ENCODE results near the gene PRDM16.

Gene PRDM16

DNA sequence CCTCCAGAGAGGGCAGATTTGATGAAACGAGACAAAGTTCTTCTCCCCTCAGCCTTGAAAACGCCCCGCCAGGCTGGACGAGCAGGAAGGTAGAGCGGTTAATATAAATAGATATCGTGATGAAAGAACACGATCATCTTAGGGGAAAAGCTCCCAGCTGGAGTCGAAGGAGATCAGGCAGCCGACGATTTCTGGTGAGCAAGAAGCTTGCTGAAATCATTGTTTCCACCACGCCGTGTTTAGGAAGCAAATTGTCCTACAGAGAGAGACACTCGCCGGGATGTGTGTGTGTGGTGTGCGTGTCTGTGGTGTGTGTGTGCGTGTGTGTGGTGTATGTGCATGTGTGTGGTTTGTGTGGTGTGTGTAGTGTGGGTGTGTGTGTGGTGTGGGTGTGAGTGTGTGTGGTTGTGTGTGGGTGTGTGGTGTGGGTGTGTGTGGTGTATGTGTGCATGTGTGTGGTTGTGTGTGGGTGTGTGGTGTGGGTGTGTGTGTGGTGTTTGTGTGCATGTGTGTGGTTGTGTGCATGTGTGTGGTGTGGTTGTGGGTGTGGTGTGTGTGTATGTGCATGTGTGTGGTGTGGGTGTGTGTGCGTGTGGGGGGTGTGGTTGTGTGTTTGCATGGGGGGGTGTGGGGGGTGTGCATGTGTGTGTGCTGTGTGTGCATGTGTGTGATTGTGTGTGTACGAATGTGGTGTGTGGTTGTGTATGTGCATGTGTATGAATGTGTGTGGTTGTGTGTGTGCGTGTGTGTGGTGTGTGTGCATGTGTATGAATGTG lies 340.6 kb downstream of the PRDM16 start:
- no peak for DNase-seq

DNA sequence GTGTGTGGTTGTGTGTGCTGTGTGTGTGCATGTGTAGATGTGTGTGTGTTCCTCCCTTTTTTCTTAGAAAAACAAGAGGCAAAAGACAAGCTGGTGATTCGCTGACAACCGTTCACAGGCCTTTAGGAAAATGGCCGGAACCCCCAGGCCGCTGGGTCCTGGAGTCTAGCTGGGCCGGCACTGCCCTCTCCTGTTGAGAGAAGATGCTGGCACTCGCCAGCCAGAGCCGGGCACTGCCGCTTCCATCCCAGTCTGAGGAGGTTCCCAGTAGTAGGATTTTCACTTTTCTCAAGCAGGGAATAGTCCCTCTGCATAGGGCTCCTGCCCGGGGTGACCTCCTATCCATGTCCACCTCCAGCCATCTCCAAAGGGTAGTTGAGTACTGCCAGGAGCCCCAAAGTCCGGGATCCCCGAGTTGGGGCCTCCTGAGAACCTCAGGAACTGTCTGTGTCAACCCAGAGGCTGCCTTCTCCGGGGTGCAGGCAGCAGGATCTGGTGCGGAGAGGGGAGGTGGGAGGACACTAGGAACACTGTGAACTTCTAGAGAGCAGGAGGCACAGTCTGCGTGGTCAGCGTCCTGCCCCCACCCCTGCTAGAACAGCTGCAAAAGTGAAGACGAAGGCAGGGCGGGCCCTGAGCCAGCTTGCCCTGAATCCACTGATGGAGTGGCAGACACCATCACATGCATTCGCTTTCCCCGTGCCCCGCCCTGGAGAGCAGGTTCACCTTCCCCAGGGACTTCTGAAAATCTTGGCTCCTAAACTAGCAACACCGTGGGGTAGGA lies 341.3 kb downstream of the PRDM16 start:
- DNase-seq: peak; percentile 45

DNA sequence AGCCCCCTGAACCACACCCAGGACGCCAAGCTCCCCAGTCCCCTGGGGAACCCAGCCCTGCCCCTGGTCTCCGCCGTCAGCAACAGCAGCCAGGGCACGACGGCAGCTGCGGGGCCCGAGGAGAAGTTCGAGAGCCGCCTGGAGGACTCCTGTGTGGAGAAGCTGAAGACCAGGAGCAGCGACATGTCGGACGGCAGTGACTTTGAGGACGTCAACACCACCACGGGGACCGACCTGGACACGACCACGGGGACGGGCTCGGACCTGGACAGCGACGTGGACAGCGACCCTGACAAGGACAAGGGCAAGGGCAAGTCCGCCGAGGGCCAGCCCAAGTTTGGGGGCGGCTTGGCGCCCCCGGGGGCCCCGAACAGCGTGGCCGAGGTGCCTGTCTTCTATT lies 342.8 kb downstream of the PRDM16 start:
- no peak for DNase-seq

DNA sequence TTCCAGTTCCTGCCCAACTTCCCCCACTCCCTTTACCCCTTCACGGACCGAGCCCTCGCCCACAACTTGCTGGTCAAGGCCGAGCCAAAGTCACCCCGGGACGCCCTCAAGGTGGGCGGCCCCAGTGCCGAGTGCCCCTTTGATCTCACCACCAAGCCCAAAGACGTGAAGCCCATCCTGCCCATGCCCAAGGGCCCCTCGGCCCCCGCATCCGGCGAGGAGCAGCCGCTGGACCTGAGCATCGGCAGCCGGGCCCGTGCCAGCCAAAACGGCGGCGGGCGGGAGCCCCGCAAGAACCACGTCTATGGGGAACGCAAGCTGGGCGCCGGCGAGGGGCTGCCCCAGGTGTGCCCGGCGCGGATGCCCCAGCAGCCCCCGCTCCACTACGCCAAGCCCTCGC lies 343.4 kb downstream of the PRDM16 start:
- no peak for DNase-seq

DNA sequence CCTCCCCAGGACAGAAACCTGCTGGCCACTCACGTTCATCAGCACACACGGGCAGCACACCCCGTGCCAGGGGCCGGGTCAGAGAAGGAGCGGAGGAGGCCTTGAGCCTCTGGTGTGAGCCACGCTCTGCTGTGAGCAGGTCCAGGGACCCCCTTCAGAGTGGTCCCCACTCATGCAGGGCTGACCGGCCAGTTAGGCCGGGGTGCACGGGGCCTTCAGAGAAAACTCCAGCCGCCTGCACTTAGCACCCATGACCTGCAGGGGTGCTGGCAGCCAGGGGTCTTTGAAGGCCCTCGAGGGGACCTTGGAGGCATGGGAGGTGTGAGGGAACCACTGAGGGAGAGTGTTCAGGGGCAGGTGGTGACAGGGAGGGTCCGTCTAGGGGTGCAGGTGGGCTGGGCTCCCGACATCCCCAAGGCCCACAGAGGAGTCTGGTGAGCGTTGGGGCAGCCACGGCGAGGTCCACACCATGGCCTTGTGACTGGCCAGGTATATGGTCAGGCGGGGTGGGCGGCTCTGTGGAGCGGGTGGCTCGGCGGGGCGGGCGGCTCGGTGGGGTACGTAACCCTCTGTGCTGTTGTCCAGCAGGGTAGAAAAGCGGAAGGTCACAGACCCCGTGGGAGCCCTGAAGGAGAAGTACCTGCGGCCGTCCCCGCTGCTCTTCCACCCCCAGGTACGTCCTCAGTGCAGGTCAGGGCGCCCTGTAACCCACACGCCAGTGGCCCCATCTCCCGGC lies 345.1 kb downstream of the PRDM16 start:
- no peak for DNase-seq

DNA sequence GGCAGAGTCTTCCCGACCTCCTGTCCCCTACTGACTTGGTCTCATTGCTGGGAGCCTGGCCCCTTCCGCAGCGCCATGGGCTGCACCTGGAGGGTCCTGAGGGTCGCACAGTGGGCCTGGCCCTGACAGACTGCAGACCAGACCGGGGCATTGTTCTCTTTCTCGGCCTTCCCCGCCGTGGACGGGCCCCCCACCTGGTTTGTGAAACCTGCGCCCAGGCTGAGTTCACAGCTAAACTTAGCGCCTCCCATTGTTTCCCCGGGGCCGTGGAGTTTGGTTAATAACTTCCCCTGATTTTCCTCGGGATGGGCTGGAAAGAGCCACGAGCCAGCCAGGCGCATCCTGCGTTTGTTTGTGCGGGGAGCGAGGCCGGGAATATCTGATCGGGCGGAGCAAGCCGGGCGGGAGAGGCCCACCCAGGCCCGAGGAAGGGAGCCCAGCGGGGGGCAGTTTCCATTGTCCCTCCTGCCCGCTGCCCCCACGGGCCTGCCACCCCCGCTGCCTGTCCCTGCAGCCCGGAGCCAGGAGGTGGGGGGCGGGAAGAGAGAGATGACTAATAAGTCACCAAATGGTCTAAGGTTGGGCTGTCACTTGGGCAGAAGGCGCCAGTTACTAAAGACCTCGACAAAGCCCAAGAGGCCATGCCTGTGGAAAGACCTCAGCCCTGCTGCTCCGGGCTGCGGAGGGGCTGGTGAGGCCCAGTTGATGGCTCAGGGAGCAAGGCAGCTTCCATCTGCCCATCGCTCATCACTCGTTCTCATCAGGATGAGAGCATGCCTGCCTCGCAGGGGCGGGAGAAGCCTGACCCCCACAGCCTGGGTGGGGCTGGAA lies 346.5 kb downstream of the PRDM16 start:
- no peak for DNase-seq

DNA sequence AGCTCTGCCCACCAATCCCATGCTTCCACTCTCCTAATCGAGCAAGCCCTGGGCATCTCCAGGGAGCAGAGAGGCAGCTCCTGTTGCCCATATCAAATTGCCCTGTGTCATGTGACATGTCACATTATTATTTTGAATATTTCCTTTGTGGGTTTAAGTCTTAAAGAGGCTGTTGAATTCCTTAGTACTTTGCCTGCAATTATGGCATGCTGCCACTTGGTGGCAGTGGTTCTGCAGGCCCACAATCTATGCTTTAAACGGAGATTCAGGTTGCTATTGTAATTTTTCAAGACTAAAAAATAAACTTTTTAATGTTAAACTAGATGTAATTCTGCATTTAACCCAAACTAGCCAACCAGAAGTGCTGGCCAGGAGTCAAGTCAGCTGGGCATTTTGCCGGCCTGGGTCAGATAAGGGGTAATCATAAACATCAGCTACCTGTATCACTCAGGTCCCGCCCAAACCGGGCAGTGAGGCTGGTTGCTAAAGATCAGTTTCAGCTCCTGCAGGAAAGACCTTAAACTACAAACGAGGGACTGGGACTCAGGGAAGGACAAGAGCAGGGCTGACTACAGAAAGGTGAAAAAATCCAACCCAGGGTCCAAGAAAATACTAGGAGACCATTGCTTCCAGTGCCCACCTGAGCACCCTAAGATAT lies 348.2 kb downstream of the PRDM16 start:
- no peak for DNase-seq

DNA sequence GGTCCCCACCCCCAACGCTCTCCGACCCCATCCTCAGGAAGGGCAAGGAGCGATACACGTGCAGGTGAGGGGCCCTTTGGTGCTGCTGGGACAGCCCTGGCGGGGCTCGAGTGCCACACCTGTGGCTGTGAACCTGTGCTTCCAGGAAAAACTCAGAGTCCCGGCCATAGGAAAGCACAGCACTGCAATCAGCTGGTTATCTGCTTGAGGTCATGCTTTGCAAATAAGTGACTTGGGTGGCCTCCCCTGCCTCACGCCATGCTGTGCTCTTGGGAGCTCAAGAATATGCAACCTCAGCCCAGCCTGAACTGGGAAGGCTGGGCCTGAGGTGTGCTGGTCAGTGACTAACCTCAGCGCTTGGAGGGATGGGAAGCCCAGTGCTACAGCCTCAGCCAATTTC lies 348.9 kb downstream of the PRDM16 start:
- DNase-seq: no peak

DNA sequence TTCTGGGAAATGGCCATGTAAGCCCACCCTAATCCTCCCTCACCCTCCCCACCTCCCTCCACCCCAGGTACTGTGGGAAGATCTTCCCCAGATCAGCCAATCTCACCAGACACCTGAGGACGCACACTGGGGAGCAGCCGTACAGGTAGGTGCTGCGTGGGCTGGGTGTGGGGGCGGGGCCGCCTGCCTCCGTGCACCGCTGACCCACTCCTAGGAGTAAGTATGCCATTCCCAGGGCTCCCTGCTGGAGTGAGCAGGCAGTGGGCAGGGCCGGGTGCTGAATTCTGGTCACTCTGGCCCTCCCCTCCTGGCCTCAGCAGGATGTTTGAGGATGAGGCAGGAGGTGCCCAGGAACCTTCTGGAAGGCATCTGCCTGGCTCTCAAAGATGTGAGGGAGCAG lies 349.6 kb downstream of the PRDM16 start:
- DNase-seq: no peak

DNA sequence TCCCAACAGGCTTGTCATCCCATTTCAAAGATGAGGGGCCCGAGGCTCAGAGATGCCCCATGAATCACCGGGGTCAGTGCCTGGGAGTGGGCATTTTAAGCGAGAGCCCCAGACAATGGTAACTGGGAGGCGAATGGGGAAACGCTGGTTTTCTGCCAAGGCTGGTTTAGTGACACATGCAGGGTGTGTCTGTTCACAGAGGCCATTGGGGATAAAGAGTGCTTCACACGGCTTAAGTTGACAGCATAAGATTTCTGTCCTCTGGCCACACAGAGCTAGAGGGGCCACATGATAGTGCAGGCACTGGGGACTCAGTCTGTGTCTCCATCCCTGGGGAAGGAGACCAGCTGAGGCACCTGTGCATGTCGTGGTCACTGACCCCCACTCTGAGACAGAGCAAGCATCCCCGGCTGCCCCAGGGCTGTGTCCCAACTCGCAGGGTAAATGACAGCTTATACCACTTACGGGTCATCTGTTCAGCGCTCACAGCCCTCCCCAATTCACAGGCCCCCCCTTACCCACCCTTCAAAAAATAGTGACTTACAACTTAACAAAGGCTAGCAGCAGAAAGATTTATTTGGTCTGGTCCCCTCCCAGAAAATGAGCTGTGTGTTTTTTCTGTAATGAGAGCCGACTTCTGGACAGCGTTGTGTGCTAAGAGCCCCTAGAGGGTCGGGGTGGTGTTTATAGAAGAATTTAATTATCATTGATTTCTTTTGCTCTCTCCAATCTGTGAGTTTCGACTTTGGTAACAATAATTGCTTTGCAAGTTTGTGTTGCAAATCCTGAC lies 350.6 kb downstream of the PRDM16 start:
- DNase-seq: no peak

DNA sequence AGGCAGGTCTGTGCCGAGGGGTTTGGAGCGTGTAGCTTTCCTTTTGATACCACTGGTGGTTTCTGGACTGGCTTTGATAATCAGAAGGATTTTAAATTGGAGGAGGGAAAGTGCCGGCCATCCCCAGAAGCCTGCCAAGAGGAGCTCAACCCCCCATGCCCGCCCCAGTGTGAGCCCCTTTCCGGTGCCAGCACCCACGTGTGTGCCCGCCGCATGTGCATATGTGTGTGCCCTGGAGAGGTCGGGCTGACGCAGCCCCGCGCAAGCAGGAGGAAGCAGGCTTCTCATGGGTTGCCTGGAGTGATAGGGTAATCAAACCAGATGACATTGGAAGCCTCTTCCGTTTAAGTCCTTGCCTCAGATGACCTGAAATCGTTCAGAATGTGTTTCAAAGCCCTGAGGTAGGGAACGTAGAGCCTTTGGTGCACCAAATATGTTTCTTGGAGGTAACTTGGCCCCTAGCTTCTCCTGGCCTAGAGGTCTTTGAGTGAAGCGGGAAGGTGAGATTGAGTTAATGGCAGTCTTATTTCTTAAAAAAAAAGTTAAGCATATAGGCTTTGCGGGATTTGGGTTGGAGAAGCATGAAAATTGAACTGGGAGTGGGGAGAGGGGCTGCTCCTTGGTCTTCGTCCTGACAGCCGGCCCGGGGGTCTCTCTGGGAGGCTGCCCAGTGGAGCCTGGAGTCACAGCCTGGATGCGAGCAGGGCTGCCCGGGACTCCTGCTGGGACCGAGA lies 351.4 kb downstream of the PRDM16 start:
- DNase-seq: no peak

DNA sequence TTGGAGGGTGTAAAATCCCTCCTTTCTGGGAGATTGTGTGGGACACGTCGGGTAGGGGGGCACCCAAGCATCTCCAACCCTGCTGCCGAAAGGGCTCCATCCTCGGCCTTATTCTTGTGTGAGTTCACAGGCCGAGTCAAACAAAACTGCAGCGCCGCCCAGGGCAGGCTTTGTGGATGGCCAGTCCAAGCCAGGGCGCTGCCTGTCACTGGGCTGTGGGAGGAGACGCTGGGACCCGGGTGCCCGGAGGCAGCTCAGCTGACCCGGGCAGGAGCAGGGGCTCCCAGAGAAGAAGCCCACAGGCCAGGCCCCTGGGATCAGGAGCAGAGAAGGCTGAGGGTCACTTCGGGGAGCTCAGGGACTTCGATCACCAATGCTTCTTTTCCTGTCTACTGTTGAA lies 353.6 kb downstream of the PRDM16 start:
- DNase-seq: no peak

DNA sequence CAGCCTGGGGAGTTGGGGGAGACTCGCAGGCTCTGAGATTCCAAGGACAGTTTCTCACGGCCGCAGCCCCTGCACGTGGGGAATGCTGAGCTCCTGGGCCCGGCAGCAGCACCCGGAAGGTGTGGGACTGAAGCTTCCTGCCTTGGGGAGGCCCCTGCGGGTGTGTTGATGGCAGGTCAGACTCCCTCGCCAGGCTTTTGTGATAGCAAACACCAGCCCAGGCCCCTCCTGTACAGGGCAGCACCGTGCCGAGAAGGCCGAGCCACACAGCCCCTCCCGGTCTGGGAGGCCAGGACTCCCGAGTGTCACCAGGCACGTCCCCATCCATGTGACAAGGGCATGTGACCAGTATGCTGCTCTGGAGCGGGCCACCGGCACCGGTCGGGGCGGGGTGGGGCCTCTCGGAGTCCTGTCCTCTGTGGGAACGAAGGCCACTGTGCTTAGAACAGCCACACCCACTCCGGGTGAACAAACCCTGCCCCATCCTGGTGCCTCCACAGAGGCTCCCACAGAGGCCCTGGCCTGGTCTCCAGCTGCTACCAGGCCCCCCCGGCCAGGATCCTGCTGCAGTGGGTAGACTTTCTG lies 354.3 kb downstream of the PRDM16 start:
- no peak for DNase-seq

DNA sequence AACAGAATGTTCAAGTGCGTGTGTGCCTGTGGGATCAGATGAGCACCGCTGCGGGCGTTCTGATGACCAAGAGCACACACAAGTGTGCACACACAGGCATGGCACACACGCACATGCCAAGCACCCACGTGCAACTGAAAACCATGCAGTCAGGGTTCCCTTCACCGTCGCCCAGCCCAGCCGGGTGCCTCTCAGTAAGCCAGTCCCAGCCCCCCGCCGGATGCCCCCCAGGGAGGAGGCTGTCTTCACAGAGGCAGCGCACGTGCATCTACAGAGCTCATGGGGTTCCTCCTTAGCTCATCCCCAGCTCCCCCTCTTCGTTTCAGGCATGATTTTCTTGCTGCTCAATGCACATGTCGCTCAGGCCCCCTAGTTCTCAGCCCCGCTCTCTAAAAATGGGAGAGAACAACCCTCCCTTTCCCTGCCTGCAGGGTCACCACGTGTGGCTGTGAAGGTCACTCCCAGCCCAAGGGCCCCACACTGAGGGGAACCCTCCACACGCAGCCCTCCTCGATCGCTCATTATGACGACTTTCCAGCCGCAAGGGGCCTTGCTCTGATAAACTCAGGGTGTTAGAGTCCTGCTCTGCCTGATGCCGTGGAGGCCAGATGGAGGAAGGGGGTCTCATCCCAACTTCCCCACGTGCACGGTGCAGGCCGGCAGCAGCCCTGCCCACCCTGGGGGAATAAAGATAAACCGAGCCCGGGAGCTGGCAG lies 355.1 kb downstream of the PRDM16 start:
- no peak for DNase-seq

DNA sequence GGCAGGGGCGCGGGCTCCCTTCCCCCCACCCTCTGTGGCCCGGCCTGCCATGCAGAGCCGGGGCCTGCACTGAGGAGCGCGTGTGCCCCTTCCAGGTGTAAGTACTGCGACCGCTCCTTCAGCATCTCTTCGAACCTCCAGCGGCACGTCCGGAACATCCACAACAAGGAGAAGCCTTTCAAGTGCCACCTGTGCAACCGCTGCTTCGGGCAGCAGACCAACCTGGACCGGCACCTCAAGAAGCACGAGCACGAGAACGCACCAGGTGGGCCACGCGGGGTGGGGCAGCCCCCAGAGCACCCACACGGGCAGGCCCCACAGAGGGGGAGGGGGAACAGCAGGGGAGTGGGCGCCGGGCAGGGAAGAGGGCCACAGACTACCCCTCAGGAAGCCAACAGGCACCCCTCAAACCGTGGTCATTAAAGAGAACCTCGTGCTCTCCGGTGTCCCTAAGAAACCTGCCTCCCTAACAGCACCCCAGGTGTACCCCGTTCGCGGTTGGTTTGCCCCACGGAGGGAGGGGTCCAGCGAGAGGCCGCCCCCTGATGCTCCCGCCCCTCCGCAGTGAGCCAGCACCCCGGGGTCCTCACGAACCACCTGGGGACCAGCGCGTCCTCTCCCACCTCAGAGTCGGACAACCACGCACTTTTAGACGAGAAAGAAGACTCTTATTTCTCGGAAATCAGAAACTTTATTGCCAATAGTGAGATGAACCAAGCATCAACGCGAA lies 356.6 kb downstream of the PRDM16 start:
- DNase-seq: no peak

DNA sequence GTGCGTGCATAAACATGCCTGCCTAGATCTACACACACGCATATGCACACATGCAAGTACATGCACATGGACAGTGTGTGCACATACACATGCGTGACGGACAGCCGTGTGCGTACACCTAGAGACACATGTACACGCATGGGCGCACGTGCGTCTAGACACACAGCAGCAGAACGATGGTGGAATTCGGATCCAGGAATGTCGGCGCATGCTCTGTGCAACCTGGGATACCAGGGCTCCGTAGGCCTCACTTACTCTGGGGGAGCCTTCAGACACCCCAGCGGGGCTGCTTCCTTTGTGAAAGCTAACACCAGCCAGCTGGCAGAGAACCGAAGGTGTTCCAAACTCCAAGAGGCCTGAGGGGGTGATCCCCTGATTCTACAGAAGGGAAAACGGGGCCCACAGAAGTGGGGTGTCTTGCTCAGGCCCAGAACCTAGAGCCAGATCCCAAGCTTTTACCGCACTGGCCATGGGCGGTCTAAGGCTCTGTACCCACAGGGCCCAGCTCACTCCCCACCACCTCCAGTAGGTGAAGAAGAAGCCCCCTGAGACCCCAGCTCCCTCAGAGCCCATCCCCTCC lies 358.0 kb downstream of the PRDM16 start:
- DNase-seq: no peak

DNA sequence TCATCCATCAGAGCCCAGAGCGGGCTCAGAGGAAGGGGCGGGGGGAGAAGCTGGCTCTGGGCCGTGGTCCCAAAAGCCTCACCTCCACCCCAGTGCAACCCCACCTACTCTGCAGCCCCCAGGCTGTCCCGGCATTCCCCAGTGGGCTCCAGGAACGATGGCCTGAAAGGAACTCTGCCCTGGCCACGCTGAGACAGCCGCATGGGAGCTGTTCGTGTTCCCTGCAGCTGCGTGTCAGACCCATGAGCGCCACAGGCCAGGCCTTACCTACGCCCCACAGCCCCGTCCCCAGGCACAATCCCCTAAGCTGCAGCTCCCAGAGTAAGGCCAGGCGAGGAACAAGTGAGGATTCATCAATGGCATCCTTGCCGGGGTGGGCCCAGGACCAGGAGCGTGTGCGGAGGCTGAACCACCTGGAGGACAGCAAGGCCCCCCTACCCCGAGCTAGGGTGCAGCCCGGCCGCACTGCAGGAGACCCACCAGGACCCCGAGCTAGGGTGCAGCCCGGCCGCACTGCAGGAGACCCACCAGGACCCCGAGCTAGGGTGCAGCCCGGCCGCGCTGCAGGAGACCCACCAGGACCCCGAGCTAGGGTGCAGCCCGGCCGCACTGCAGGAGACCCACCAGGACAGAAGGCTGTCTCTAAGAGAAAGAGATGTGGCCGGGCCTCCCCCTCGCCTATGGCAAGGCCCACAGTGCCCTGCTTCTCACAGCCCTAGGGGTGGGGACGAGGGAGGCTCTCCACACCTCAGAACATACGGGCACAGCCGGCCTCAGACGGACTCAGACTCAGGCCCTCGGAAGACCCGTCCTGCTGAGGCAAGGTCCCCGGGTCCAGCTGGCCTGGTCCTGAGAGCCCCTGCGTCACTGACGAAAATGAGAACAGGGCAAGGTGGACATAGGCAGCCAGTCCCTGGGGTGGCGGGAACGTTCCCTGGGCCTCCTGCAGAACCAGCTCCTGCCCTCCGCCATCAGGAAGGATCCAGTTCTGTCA lies 359.0 kb downstream of the PRDM16 start:
- no peak for DNase-seq
